Hindlimb muscle (tissue), 1 donor: ENCODE results near the gene RPS27. TPM values are rescaled to one million over a fixed set of nuclear protein-coding genes. Genes with fewer than 3 reads are reported as not detected.
A peak's percentile ranks its signal among the peaks of the same experiment; 100 is the strongest.
"Not testable (repeated sequence)": the region's sequence is repeated elsewhere in the genome, so short reads cannot be mapped to it uniquely, and the experiment has no call there.

Experiments
- DNase-seq: peaks from one replicate; pipeline ENCODE4 v3.0.0-alpha.2; 2013
- polyA plus RNA-seq: library from polyadenylated mRNA; unstranded; fragments of 120-200 nt; gene quantifications from one replicate; pipeline ENCODE4 v1.2.1, GENCODE V29; 2013; ENCODE audit not compliant: insufficient read length

The RPS27 gene
- polyA plus RNA-seq, 1 donor: 3,171 TPM

DNA sequence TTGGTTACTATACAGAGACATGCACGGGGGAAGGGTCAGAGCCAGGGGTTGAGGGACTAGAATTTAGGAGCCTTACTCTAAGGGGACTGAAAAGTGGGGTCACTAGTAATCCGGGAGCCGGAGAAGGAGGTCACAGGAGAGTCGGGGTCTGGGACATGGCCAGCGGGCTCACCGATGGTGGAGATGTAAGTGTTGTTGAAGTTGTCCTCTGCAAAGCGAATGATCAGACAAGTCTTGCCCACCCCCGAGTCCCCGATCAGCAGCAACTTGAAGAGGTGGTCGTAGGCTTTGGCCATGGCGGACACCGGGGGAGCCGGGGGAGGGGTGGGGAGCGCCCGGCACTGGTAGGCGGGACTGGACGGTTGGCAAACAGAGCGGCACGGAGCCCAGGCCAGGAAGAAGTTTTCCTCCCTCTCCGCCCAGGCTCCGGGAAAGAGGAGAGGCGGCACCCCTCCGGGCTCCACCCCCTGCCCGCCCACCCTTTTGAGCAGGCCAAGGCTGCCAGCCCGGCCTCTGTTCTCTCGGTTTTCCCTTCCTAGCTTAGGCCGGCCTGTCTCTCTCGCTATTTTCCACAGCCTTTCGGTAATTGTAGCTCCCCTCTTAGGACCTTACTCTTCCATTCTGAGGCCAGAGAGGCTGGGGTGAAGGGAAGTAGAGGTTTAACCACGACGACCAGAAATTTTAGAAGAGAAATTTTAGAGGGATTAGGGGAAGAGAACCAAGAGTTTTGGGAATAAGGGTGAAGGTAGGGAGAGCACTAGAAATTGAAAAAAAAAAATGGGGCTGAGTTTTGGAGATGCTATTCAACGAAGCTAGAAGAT lies 4.4 kb upstream of the RPS27 start, which contains the start of gene RAB13:
RAB13 (minus strand) TSS at position 399 of the 821 bp plus-strand sequence; CDS start at position 296, 103 bp downstream.
- peak; percentile 82 for DNase-seq

DNA sequence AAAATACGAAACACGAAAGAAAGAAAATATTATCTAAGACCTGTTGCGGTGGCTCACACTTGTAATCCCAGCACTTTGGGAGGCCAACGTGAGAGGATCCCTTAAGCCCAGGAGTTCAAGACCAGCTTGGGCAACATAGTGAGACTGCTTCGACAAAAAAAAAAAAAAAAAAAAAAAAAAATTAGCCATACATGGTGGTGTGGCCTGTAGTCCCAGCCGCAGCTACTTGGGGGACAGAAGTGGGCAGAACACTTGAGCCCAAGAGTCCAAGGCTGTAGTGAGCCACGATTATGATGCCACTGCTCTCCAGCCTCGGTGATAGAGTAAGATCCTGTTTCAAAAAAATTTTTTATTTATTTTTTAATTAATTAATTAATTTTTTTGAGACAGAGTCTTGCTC lies 2.9 kb upstream of the RPS27 start:
- DNase-seq: no peak

DNA sequence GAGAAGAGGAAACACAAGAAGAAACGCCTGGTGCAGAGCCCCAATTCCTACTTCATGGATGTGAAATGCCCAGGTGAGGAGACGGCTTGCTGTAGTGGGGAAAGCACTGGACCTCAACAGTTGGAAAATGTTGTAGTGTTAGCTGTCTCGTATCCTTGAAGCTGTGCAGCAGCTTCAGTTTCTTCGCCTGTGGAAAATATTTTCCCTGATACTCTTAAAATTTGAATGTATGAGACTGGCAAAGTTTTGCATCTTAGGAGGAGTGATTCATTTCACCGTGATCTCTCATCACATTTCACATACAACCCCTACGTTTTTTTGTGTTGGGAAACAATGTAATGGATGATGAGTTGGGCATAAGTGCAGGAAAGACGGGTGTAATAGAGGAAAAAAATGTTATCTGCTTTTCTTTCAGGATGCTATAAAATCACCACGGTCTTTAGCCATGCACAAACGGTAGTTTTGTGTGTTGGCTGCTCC lies 629 bp downstream of the RPS27 start:
- no peak for DNase-seq

DNA sequence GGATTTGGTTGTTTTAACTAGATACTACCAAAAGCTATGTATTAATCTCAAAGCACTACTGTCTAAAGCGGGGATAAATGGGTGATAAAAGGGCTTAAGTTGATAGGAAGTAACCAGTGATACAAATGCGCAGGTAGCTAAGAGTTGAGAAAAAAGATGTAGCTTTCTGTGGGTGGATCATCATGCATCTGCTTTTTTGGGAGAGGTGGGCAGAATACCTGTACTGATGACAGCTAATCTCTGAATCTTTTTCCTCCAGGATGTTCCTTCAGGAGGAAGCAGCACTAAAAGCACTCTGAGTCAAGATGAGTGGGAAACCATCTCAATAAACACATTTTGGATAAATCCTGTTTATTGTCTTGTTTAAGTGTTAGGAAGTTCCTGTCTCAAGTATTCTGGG lies 1.2 kb downstream of the RPS27 start:
- no peak for DNase-seq

DNA sequence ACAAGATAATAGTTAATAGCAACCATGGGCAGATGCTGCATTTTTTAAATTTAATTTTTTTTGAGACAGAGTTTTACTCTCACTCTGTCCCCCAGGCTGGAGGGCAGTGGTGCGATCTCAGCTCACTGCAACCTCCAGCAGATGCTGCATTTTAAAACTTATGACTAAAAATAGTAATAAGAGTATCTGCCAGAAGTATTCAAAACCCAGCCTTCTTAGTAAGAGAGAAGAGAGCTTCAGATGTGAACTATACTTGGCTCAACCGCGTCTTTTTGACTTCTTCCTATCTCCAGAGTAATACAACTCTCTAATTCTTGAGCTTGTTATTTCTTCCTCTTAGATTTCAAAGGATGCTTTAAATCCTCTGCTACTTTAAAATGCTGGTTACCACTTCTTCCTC lies 4.6 kb downstream of the RPS27 start:
- no peak for DNase-seq

DNA sequence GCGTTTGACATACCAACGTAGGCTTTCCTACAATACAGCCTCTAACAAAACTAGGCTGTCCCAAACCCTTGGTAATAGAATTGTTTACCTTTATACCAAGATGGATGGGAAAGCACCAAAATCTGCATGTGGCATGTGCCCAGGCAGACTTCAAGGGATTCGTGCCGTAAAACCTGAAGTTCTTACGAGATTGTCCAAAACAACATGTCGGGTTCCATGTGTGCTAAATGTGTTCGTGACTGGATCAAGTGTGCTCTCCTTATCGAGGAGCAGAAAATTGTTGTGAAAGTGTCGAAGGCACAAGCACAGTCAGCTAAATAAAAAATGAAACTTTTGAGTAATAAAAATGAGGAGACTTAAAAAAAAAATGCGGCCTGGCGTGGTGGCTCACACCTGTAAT lies 5.1 kb downstream of the RPS27 start:
- no peak for DNase-seq

DNA sequence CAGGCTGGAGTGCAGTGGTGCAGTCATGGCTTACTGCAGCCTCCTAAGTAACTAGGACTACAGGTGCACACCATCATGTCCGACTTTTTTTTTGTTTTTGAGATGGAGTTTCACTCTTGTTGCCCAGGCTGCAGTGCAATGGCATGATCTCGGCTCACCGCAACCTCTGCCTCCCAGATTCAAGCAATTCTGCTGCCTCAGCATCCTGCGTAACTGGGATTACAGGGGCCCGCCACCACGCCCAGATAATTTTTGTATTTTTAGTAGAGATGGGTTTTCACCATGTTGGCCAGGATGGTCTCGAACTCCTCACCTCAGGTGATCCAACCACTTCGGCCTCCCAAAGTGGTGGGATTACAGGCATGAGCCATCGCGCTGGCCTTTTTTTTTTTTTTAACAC lies 6.3 kb downstream of the RPS27 start:
- not testable (repeated sequence) for DNase-seq

DNA sequence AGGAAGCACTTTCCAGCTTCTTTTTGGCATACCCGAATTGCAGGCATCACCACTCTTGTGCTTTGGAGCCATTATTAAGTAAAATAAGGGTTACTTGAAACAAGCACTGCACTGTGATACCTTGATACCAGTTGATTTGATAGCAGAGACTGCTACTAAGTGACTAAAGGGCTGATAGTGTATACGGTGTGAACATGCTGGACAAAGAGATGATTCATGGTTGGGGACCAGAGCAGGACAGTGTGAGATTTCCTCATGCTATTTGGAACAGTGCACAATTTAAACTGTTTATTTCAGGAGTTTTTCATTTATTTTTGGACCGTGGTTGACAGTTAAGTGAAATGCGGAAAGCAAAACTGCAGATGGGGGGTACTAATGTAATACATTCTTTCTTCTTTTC lies 9.9 kb downstream of the RPS27 start:
- no peak for DNase-seq

DNA sequence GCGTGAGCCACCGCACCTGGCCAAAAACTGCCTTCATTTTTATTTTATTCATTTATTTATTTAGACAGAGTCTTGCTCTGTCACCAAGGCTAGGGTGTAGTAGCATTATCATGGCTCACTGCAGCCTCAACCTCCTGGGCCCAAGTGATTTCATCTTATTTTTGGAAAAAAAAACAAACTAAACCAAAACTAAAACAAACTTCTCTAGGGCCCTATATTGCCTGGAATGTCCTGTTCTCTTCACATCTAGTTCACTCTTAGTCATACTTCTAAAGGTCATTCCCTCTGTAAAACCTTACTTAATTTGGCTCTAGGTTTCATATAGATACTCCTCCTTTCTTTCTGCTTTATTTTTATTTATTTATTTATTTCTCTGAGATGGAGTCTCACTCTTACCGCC lies 15.6 kb downstream of the RPS27 start:
- DNase-seq: no peak

DNA sequence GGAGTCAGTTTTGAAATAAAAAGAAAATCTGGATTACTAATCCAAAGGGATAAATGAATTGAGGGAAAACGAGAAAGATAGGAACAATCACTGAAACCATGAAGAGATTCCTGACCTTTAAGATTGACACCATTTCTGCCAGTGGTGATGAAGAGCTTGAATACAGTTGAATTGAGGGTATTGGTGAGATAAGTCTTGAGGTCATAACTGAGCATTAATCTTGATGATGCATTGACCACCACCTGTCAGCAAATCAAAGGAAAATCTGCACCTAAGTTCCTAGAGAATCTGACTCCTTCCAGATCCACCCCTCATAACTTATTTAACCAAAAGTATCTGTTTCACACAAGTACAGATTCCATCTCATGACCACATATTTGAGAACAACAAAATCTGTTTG lies 21.6 kb downstream of the RPS27 start:
- DNase-seq: no peak

DNA sequence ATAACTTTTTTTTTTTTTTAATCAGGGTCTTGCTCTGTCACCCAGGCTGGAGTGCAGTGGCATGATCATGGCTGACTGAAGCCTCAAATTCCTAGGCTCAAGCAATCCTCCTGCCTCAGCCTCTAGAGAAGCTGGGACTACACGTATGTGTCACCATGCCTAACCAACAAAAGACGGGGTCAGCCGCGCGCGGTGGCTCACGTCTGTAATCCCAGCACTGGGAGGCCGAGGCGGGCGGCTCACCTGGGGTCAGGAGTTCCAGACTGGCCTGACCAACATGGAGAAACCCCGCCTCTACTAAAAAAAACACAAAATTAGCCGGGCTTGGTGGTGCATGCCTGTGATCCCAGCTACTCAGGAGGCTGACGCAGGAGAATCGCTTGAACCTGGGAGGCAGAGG lies 22.0 kb downstream of the RPS27 start:
- DNase-seq: not testable (repeated sequence)

DNA sequence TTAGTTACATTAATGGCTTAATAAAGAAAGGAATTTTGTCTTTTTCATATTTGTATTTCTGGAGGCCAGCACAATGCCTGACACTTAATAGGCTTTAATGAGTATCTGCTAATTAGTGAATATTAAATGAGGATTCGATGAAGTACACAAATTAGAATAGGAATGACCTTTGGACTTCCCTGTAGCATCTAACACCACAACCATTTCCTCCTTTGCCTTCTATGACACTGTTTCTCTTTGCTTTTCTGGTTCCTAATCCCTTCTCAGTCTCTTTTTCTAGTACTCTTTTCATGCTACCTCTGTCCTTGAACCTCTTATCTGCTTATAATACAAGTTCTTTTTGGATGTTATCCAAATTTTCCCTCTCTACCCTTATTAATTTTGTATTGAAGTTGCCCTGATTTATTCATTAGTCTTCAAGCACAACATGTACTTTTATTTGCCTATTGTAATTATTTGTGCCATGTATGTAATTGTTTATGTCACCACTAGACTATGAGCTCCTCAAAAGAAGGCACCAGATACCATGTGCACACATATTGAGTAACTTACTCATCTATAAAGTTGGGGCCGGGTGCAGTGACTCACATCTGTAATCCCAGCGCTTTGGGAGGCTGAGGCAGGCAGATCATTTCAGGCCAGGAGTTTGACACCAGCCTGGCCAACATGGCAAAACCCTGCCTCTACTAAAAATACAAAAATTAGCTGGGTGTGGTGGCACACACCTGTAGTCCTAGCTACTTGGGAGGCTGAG lies 23.8 kb downstream of the RPS27 start:
- DNase-seq: no peak

DNA sequence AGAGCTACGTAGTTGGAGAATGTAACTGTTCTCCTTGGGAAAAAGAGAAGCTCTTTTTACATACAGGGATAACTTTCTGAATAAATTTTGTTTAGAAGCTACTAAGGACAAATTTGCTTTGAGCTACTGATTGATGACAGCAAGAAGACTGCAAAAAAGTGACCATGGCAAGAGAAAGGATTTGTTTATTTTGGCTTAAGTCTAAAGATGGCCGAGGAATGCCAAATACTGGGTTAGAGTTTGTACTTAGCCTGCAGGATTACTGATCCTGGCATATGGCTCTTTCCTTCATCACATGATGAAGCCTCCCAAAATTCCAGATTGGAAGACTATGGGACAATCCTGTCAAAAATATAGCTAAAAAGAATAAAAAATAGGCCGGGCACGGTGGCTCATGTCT lies 28.7 kb downstream of the RPS27 start:
- DNase-seq: no peak

DNA sequence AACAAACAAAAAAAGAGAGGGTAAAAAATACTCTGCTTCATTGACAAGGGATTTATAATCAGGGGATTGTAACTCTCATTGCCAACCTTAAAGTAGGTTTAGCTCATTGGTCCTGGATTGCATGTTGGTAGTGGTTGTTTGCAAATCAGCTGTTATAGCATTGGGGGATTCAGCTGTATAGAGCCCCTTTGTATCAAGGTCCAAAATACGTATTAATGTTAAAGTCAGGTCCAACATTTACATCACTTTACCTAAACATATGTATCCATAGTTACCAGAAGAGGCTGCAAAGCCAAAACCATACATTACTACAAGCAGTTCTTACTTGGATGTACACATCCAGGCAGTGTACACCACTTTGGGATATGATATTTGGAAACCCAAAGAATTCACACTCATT lies 29.4 kb downstream of the RPS27 start:
- DNase-seq: no peak

DNA sequence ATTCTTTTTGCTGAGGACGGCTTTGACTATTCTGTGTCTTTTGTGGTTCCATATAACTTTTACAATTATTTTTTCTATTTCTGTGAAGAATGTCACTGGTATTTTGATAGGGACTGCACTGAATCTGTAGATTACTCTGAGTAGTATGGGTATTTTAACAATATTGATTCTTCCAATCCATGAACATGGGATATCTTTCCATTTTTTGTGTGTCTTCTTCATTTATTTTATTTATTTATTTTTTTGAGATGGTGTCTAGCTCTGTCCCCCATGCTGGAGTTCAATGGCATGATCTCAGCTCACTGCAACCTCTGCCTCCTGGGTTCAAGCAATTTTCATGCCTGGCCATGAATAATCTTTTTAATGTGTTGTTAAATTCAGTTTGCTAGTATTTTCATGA lies 43.1 kb downstream of the RPS27 start:
- not testable (repeated sequence) for DNase-seq

Other genes with a start within 250 kb of the RPS27 start
- 23.7 TPM for gene SLC27A3, start 215.4 kb upstream of the RPS27 start, polyA plus RNA-seq
- 19.6 TPM for gene GATAD2B, start 67.8 kb upstream of the RPS27 start, polyA plus RNA-seq
- 39.7 TPM for gene DENND4B, start 44.0 kb upstream of the RPS27 start, polyA plus RNA-seq
- gene CRTC2, start 32.1 kb upstream of the RPS27 start, polyA plus RNA-seq: 23.3 TPM
- 43.9 TPM for gene SLC39A1, start 27.2 kb upstream of the RPS27 start, polyA plus RNA-seq
- 16.1 TPM for gene CREB3L4, start 22.9 kb upstream of the RPS27 start, polyA plus RNA-seq
- gene JTB, start 13.1 kb upstream of the RPS27 start, polyA plus RNA-seq: 72.1 TPM
- gene RAB13, start 4.4 kb upstream of the RPS27 start, polyA plus RNA-seq: 74.0 TPM
- not detected for gene NUP210L, start 164.3 kb downstream of the RPS27 start, polyA plus RNA-seq
- 319 TPM for gene TPM3, start 201.3 kb downstream of the RPS27 start, polyA plus RNA-seq
- not detected for gene CFAP141, start 215.6 kb downstream of the RPS27 start, polyA plus RNA-seq
- 108 TPM for gene UBAP2L, start 230.2 kb downstream of the RPS27 start, polyA plus RNA-seq